H7 (cell line): ENCODE data around the gene IFT80. TPM values are rescaled to one million over a fixed set of nuclear protein-coding genes. Genes with fewer than 3 reads are reported as not detected.

Experiments used
- DNase-seq: peaks from one replicate; pipeline ENCODE4 v3.0.0; 2012
- H3K27me3 ChIP-seq: 2 replicates; pipeline ENCODE4 v1.6.0; 2011; ENCODE audit warnings: mild to moderate bottlenecking, low read length; ENCODE audit not compliant: control insufficient read depth, insufficient read depth
- H3K36me3 ChIP-seq: replicated peaks from 2 replicates; pipeline ENCODE4 v1.5.1; 2011; ENCODE audit warnings: low read length; ENCODE audit not compliant: control insufficient read depth, insufficient read depth
- H3K4me3 ChIP-seq: 2 replicates; pipeline ENCODE4 v1.5.1; 2011; ENCODE audit warnings: low read depth, mild to moderate bottlenecking, control low read depth, low read length, moderate library complexity; ENCODE audit not compliant: insufficient read depth
- total RNA-seq: library from RNA; depleted of rRNA; stranded (reverse); fragments of >200 nt; shearing (Covaris generic); gene quantifications from 2 replicates; pipeline ENCODE4 v1.2.3, GENCODE V29; 2014

The IFT80 gene
- total RNA-seq, 1 experiment from 2014 or later, result 19.9 TPM

GRCh38 chr3:160227419-160227818 is 171.6 kb downstream of the IFT80 start:
- no peaks in the 10 kb centered on the region for H3K36me3 ChIP-seq
- H3K27me3 ChIP-seq, result peaks cover 55% of the 10 kb centered on the region
- DNase-seq, result no peak
- H3K4me3 ChIP-seq, result no peak overlapping the region

GRCh38 chr3:160226026-160226907 is 172.8 kb downstream of the IFT80 start:
- peak; percentile 72 for DNase-seq
- Histone ChIP-seq H3K4me3 (peak overlapping the region; percentile 52), H3K27me3 (peaks cover 57% of the 10 kb centered on the region), H3K36me3 (no peaks in the 10 kb centered on the region)

- Histone ChIP-seq H3K4me3 (peak within 1 kb of the TSS; percentile 52), H3K36me3 (no peaks in the 10 kb centered on the region), H3K27me3 (peaks cover 57% of the 10 kb centered on the region)
- DNase-seq, result peak; percentile 83
These were observed 173.6 kb downstream of the IFT80 start, which contains the start of gene C3orf80 for GRCh38 chr3:160225176-160226025. C3orf80 (plus strand) TSS chr3:160225422; CDS start chr3:160225636, 214 bp downstream.

- DNase-seq, result peak; percentile 36
- Histone ChIP-seq H3K4me3 (peak overlapping the region; percentile 52), H3K27me3 (peaks cover 57% of the 10 kb centered on the region), H3K36me3 (no peaks in the 10 kb centered on the region)
These were observed 174.2 kb downstream of the IFT80 start for GRCh38 chr3:160224811-160225175.

DNA sequence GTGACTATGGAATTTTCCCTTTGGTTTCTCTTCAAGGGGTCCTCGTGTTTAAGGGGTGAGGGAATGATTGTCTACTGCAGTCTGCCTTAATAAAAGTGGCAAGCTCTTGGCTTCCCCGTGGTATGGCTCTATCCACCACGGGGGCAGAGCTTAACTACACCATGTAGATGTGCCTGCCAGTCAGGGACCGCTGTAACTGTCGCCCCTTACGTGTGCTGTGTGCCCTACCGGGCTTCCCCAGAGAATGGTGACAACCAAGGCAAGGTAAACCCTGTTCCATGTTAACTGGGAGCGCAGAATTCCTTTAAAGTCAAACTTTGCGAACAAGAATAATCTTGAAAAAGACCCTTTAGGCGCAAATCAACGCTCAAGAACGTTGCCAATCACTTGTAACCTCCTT is 174.8 kb downstream of the IFT80 start:
- H3K4me3 ChIP-seq, result peak overlapping the region; percentile 52; the same call in 1 of the 2 replicates
- H3K27me3 ChIP-seq, result peaks cover 57% of the 10 kb centered on the region

GRCh38 chr3:160221019-160221418 is 178.0 kb downstream of the IFT80 start:
- Histone ChIP-seq H3K4me3 (no peak overlapping the region), H3K27me3 (peaks cover 32% of the 10 kb centered on the region), H3K36me3 (no peaks in the 10 kb centered on the region)
- no peak for DNase-seq

More for the DNA sequence above, 174.8 kb downstream of the IFT80 start:
- no peaks in the 10 kb centered on the region for H3K36me3 ChIP-seq
- DNase-seq, result peak; percentile 30

DNA sequence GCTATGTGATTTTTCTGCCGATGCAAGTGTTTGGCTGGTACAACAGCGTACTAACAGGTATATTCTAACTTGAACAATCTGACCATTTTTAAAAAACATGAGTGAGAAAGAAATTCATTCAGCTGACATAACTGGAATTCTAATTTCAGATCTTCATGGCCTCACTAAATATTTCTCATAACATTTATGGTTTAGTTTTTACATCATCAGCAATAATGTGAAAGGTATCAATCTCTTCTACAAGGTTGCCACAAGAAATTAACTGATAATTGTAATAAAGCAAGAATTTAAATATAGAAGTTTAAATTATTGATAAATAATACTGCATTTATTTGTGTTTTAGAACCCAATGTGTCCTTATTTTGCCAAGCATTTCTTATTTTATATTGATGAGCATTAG is 179.0 kb downstream of the IFT80 start:
- Histone ChIP-seq H3K4me3 (no peak overlapping the region), H3K27me3 (peaks cover 25% of the 10 kb centered on the region), H3K36me3 (no peaks in the 10 kb centered on the region)
- no peak for DNase-seq

- Histone ChIP-seq H3K36me3 (no peaks in the 10 kb centered on the region), H3K4me3 (no peak overlapping the region), H3K27me3 (peaks cover 10% of the 10 kb centered on the region)
- no peak for DNase-seq
These were observed 180.9 kb downstream of the IFT80 start for GRCh38 chr3:160218136-160218535.

- no peak for DNase-seq
- no peaks in the 10 kb centered on the region for H3K36me3 ChIP-seq
- H3K27me3 ChIP-seq, result peaks cover 5% of the 10 kb centered on the region
- no peak overlapping the region for H3K4me3 ChIP-seq
These were observed 181.3 kb downstream of the IFT80 start for GRCh38 chr3:160217675-160218074.

- DNase-seq, result no peak
- no peaks in the 10 kb centered on the region for H3K36me3 ChIP-seq
- H3K27me3 ChIP-seq, result no peaks in the 10 kb centered on the region
- H3K4me3 ChIP-seq, result no peak overlapping the region
These were observed 185.8 kb downstream of the IFT80 start for GRCh38 chr3:160213191-160213590.

DNA sequence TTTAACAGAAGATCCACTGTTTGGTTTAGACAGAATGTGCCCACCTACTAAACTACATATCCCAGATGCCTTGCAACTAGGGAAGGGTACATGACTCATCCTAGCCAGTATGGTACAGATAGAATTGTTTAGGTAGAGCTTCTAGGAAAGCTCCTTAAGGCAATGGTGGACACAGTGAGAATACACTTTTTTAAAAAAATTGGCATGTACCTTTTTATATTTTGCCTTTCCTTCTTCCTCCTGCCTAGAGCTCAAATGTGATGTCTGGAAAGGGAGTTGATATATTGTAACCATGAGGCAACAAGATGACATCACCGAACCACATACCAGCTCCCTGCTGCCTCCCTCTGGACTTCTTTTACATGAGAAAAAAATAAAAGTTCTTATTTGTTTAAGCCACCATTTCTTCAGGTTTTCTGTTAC is 188.2 kb downstream of the IFT80 start:
- DNase-seq, result no peak
- no peak overlapping the region for H3K4me3 ChIP-seq
- no peaks in the 10 kb centered on the region for H3K27me3 ChIP-seq
- H3K36me3 ChIP-seq, result no peaks in the 10 kb centered on the region

DNA sequence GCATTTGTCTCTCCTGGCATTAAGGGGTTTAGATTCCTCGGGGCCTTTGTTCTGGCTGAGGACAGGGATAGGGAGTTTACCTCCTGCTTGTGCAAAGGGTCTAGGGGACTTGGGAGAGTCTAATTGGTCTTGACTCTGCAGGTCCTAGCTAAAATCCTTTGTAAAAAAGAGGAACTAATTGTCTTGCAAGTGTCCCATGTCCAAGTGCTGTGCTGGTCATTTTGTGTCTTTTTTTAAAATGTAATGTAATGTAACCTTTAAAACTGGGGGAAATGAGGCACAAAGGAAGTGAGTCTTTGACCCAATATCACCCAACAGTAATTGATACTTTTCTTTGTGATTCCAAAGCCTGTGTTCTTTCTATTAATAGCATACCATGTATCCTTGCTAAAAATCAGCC is 188.7 kb downstream of the IFT80 start:
- Histone ChIP-seq H3K27me3 (no peaks in the 10 kb centered on the region), H3K4me3 (no peak overlapping the region), H3K36me3 (no peaks in the 10 kb centered on the region)
- DNase-seq, result no peak
